HepG2 (cell line): ENCODE data around the gene MORN1. TPM values are rescaled to one million over a fixed set of nuclear protein-coding genes. Genes with fewer than 3 reads are reported as not detected.

Source experiments
- FOXM1 ChIP-seq: sonication (generic); formaldehyde crosslinking; IDR thresholded peaks from 2 replicates; pipeline ENCODE4 v1.5.0; 2020; ENCODE audit warnings: missing genetic modification reagents
- MTA3 ChIP-seq: sonication (generic); formaldehyde crosslinking; IDR thresholded peaks from 2 replicates; pipeline ENCODE4 v1.4.0; 2020; ENCODE audit warnings: missing genetic modification reagents
- PHF20 ChIP-seq: sonication (generic); formaldehyde crosslinking; IDR thresholded peaks from 2 replicates; pipeline ENCODE4 v1.5.0; 2020; ENCODE audit warnings: mild to moderate bottlenecking, missing genetic modification reagents
- PRPF4 ChIP-seq: fragments of 200-400 bp; formaldehyde crosslinking; IDR thresholded peaks from 2 replicates; pipeline ENCODE4 v1.6.1; 2016; ENCODE audit warnings: low read length, low read depth; ENCODE audit not compliant: poor library complexity, severe bottlenecking
- ZBTB3 ChIP-seq: sonication (generic); formaldehyde crosslinking; IDR thresholded peaks from 2 replicates; pipeline ENCODE4 v1.4.0; 2020; ENCODE audit warnings: low read depth, mild to moderate bottlenecking, moderate library complexity, missing genetic modification reagents, borderline replicate concordance
- ZNF543 ChIP-seq: sonication (generic); formaldehyde crosslinking; IDR thresholded peaks from 2 replicates; pipeline ENCODE4 v1.4.0; 2020; ENCODE audit warnings: mild to moderate bottlenecking, missing genetic modification reagents
- ZNF564 ChIP-seq: sonication (generic); formaldehyde crosslinking; IDR thresholded peaks from 2 replicates; pipeline ENCODE4 v1.8.1; 2023; ENCODE audit warnings: mild to moderate bottlenecking, missing genetic modification reagents
- ZNF746 ChIP-seq: sonication (generic); formaldehyde crosslinking; IDR thresholded peaks from 2 replicates; pipeline ENCODE4 v1.8.0; 2022; ENCODE audit warnings: mild to moderate bottlenecking, missing genetic modification reagents
- polyA plus RNA-seq, 8 experiments: library from polyadenylated mRNA; depleted of rRNA in 3 of 8; stranded (reverse) in 7 of 8; unstranded in 1 of 8; fragments of >200 nt; fragmentation: Illumina TruSeq in 4 of 8; extraction: Trizol in 4 of 8; gene quantifications; 2 replicates each; pipeline versions ENCODE4 v1.2.1 to v1.2.3, GENCODE V29; 2011 to 2016; ENCODE audit warnings: low read depth in 4 of 8, missing spikeins in 1 of 8, mixed read lengths in 1 of 8; ENCODE audit not compliant: insufficient read depth in 1 of 8
- total RNA-seq, 5 experiments: library from RNA; depleted of rRNA; stranded (reverse); fragments of >200 nt; fragmentation: Illumina TruSeq; extraction: Trizol; gene quantifications; 2 replicates each; pipeline ENCODE4 v1.2.3, GENCODE V29; 2016; ENCODE audit warnings: low read depth in 1 of 5
- TF ChIP-seq, protein P1 (sequence below): sonication (generic); formaldehyde crosslinking; IDR thresholded peaks from 2 replicates; pipeline ENCODE4 v1.4.0; 2020; ENCODE audit warnings: missing genetic modification reagents
- TF ChIP-seq, protein P2 (sequence below): sonication (generic); formaldehyde crosslinking; IDR thresholded peaks from 2 replicates; pipeline ENCODE4 v1.4.0; 2020; ENCODE audit warnings: missing genetic modification reagents, borderline replicate concordance
- TF ChIP-seq, protein P3 (sequence below): sonication (generic); formaldehyde crosslinking; IDR thresholded peaks from 2 replicates; pipeline ENCODE4 v1.4.0; 2020; ENCODE audit warnings: missing genetic modification reagents, mild to moderate bottlenecking, borderline replicate concordance
- TF ChIP-seq, protein P4 (sequence below): sonication (generic); formaldehyde crosslinking; IDR thresholded peaks from 2 replicates; pipeline ENCODE4 v1.4.0; 2020; ENCODE audit warnings: missing genetic modification reagents
- TF ChIP-seq, protein P5 (sequence below): sonication (generic); formaldehyde crosslinking; IDR thresholded peaks from 2 replicates; pipeline ENCODE4 v1.4.0; 2020; ENCODE audit warnings: low read depth, mild to moderate bottlenecking, missing genetic modification reagents

The MORN1 gene
- total and polyA plus RNA-seq, 2 of the 13 experiments (the other 11 are each of a cell fraction or from before 2014, with no cell fraction given): 3.1 to 6.5 TPM

DNA sequence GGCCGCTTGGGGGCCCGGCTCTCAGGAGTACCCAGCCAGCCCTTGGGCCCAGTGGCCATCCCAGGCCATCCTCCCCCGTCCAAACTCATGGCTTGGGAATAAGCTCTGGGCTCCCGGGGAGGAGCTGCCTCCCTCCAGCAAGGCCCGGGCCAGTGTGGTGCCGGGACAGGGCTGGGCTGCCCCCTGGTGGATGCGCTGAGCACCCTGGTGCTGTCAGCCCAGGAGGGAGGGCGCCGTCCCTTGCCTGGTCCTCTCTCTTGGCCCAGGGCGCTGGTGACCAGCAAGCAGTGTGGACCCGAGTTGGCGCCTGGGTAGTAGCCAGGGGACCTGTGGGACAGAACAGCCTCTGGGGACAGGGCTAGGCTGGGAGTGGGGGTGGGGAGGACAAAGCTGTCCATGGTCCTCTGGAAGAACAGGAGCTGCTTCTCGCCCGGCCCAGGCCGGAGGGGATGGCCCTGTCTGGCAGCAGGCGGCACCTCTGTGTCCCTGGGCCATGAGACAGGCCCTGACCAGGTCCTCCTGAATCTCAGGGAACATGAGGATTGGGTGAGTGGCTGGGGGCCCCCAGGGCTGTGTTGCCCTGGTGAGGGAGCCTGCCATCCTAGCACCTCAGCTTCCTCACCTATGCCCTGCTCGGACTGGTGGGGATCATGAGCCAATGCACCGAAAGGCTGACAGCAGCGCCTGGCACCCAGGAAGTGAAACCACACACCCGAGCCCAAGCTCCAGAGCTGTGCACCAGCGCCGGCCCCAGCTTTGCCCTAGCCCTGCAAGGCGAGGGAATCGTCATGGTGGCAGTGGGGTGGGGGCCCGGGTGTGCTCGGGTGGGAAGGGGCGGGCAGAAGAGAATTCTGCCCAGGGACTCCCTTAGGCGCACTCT is 9.4 kb downstream of the MORN1 start (continued):
- TF ChIP-seq, protein P1, sequence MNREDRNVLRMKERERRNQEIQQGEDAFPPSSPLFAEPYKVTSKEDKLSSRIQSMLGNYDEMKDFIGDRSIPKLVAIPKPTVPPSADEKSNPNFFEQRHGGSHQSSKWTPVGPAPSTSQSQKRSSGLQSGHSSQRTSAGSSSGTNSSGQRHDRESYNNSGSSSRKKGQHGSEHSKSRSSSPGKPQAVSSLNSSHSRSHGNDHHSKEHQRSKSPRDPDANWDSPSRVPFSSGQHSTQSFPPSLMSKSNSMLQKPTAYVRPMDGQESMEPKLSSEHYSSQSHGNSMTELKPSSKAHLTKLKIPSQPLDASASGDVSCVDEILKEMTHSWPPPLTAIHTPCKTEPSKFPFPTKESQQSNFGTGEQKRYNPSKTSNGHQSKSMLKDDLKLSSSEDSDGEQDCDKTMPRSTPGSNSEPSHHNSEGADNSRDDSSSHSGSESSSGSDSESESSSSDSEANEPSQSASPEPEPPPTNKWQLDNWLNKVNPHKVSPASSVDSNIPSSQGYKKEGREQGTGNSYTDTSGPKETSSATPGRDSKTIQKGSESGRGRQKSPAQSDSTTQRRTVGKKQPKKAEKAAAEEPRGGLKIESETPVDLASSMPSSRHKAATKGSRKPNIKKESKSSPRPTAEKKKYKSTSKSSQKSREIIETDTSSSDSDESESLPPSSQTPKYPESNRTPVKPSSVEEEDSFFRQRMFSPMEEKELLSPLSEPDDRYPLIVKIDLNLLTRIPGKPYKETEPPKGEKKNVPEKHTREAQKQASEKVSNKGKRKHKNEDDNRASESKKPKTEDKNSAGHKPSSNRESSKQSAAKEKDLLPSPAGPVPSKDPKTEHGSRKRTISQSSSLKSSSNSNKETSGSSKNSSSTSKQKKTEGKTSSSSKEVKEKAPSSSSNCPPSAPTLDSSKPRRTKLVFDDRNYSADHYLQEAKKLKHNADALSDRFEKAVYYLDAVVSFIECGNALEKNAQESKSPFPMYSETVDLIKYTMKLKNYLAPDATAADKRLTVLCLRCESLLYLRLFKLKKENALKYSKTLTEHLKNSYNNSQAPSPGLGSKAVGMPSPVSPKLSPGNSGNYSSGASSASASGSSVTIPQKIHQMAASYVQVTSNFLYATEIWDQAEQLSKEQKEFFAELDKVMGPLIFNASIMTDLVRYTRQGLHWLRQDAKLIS (CRISPR knock-in tag): no peak
- TF ChIP-seq ZNF564 (CRISPR knock-in tag): no peak
- TF ChIP-seq ZBTB3: no peak
- TF ChIP-seq, protein P2, sequence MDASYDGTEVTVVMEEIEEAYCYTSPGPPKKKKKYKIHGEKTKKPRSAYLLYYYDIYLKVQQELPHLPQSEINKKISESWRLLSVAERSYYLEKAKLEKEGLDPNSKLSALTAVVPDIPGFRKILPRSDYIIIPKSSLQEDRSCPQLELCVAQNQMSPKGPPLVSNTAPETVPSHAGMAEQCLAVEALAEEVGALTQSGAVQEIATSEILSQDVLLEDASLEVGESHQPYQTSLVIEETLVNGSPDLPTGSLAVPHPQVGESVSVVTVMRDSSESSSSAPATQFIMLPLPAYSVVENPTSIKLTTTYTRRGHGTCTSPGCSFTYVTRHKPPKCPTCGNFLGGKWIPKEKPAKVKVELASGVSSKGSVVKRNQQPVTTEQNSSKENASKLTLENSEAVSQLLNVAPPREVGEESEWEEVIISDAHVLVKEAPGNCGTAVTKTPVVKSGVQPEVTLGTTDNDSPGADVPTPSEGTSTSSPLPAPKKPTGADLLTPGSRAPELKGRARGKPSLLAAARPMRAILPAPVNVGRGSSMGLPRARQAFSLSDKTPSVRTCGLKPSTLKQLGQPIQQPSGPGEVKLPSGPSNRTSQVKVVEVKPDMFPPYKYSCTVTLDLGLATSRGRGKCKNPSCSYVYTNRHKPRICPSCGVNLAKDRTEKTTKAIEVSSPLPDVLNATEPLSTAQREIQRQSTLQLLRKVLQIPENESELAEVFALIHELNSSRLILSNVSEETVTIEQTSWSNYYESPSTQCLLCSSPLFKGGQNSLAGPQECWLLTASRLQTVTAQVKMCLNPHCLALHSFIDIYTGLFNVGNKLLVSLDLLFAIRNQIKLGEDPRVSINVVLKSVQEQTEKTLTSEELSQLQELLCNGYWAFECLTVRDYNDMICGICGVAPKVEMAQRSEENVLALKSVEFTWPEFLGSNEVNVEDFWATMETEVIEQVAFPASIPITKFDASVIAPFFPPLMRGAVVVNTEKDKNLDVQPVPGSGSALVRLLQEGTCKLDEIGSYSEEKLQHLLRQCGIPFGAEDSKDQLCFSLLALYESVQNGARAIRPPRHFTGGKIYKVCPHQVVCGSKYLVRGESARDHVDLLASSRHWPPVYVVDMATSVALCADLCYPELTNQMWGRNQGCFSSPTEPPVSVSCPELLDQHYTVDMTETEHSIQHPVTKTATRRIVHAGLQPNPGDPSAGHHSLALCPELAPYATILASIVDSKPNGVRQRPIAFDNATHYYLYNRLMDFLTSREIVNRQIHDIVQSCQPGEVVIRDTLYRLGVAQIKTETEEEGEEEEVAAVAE (CRISPR knock-in tag): no peak
- no peak for TF ChIP-seq FOXM1 (CRISPR knock-in tag)
- TF ChIP-seq ZNF746: no peak
- TF ChIP-seq, protein P3, sequence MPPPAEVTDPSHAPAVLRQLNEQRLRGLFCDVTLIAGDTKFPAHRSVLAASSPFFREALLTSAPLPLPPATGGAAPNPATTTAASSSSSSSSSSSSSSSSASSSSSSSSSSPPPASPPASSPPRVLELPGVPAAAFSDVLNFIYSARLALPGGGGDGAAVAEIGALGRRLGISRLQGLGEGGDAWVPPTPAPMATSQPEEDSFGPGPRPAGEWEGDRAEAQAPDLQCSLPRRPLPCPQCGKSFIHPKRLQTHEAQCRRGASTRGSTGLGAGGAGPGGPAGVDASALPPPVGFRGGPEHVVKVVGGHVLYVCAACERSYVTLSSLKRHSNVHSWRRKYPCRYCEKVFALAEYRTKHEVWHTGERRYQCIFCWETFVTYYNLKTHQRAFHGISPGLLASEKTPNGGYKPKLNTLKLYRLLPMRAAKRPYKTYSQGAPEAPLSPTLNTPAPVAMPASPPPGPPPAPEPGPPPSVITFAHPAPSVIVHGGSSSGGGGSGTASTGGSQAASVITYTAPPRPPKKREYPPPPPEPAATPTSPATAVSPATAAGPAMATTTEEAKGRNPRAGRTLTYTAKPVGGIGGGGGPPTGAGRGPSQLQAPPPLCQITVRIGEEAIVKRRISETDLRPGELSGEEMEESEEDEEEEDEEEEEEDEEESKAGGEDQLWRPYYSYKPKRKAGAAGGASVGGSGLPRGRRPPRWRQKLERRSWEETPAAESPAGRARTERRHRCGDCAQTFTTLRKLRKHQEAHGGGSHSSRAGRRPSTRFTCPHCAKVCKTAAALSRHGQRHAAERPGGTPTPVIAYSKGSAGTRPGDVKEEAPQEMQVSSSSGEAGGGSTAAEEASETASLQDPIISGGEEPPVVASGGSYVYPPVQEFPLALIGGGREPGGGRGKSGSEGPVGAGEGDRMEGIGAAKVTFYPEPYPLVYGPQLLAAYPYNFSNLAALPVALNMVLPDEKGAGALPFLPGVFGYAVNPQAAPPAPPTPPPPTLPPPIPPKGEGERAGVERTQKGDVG (CRISPR knock-in tag): no peak; the same call in 1 of the 2 replicates
- no peak for TF ChIP-seq ZNF543
- TF ChIP-seq PHF20 (CRISPR knock-in tag): no peak
- TF ChIP-seq, protein P4, sequence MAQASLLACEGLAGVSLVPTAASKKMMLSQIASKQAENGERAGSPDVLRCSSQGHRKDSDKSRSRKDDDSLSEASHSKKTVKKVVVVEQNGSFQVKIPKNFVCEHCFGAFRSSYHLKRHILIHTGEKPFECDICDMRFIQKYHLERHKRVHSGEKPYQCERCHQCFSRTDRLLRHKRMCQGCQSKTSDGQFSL (CRISPR knock-in tag): no peak
- TF ChIP-seq, protein P5, sequence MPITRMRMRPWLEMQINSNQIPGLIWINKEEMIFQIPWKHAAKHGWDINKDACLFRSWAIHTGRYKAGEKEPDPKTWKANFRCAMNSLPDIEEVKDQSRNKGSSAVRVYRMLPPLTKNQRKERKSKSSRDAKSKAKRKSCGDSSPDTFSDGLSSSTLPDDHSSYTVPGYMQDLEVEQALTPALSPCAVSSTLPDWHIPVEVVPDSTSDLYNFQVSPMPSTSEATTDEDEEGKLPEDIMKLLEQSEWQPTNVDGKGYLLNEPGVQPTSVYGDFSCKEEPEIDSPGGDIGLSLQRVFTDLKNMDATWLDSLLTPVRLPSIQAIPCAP (CRISPR knock-in tag): no peak
- no peak for TF ChIP-seq PRPF4
- no peak for TF ChIP-seq MTA3
